Activated CD4-positive, alpha-beta T cell treated with anti-CD3 and anti-CD28 coated beads, Interleukin-2, amount 10 ng/mL, durations not matched to agents 7 days and 5 days (primary cell): ENCODE measurements around the gene SAFB2. TPM values are rescaled to one million over a fixed set of nuclear protein-coding genes. Genes with fewer than 3 reads are reported as not detected.

Experiments
- CTCF ChIA-PET: fragments of 350-600 bp; sonication (Branson Sonifier 250); formaldehyde crosslinking; loops from one replicate; lab custom pipeline; 2021; ENCODE audit warnings: antibody characterized with exemption; lab: Charles Lee
- POLR2A ChIA-PET: fragments of 350-600 bp; sonication (Branson Sonifier 250); formaldehyde crosslinking; loops from one replicate; lab custom pipeline; 2021; ENCODE audit warnings: antibody characterized with exemption; lab: Charles Lee
- DNase-seq: peaks from one replicate; pipeline ENCODE4 v3.0.0-alpha.2; 2020
- H3K27ac Mint-ChIP-seq: one replicate; pipeline ENCODE4 v1.8.0; 2021; ENCODE audit warnings: mild to moderate bottlenecking, moderate library complexity, mixed read lengths
- H3K27me3 Mint-ChIP-seq: one replicate; pipeline ENCODE4 v1.8.0; 2021; ENCODE audit warnings: mixed read lengths
- H3K36me3 Mint-ChIP-seq: one replicate; pipeline ENCODE4 v1.8.0; 2021; ENCODE audit warnings: low read depth, mixed read lengths
- H3K4me1 Mint-ChIP-seq: one replicate; pipeline ENCODE4 v1.8.0; 2021; ENCODE audit warnings: mixed read lengths
- H3K4me3 Mint-ChIP-seq: one replicate; pipeline ENCODE4 v1.8.0; 2021; ENCODE audit warnings: mild to moderate bottlenecking, moderate library complexity, mixed read lengths
- H3K9me3 Mint-ChIP-seq: one replicate; pipeline ENCODE4 v1.8.0; 2021; ENCODE audit warnings: mixed read lengths
- total RNA-seq, 2 experiments: library from RNA; stranded (reverse); gene quantifications; one replicate each; pipeline ENCODE4 v1.2.3, GENCODE V29; 2021

Gene SAFB2
- total RNA-seq, 2 experiments from 2014 or later = 81.0 to 99.6 TPM

GRCh38 chr19:5562280-5562679, 60.3 kb downstream of the SAFB2 start:
- no peaks in the 10 kb centered on the region for H3K36me3 Mint-ChIP-seq
- H3K4me1 Mint-ChIP-seq = no peaks in the 10 kb centered on the region
- peaks cover 3% of the 10 kb centered on the region for H3K27me3 Mint-ChIP-seq
- CTCF ChIA-PET = no interaction called here
- peaks cover 13% of the 10 kb centered on the region for H3K9me3 Mint-ChIP-seq
- POLR2A ChIA-PET = no interaction called here
- no peak for DNase-seq
- no peak overlapping the region for H3K27ac Mint-ChIP-seq
- no peak overlapping the region for H3K4me3 Mint-ChIP-seq

GRCh38 chr19:5561559-5561958, 61.0 kb downstream of the SAFB2 start:
- Mint-ChIP-seq H3K9me3 (peaks cover 13% of the 10 kb centered on the region), H3K27me3 (peaks cover 3% of the 10 kb centered on the region), H3K27ac (no peak overlapping the region), H3K36me3 (no peaks in the 10 kb centered on the region), H3K4me1 (no peaks in the 10 kb centered on the region), H3K4me3 (no peak overlapping the region)
- DNase-seq = no peak
- POLR2A ChIA-PET = no interaction called here
- CTCF ChIA-PET = no interaction called here

GRCh38 chr19:5560156-5560555, 62.4 kb downstream of the SAFB2 start:
- POLR2A ChIA-PET = no interaction called here

GRCh38 chr19:5559804-5560133, 62.8 kb downstream of the SAFB2 start:
- ChIA-PET POLR2A (no interaction called here), CTCF (no interaction called here)
- H3K4me3 Mint-ChIP-seq = no peak overlapping the region
- H3K27ac Mint-ChIP-seq = no peak overlapping the region
- H3K27me3 Mint-ChIP-seq = no peaks in the 10 kb centered on the region
- no peaks in the 10 kb centered on the region for H3K4me1 Mint-ChIP-seq
- no peaks in the 10 kb centered on the region for H3K36me3 Mint-ChIP-seq
- H3K9me3 Mint-ChIP-seq = peaks cover 13% of the 10 kb centered on the region
- no peak for DNase-seq

More at GRCh38 chr19:5560156-5560555, 62.4 kb downstream of the SAFB2 start:
- Mint-ChIP-seq H3K36me3 (no peaks in the 10 kb centered on the region), H3K4me1 (no peaks in the 10 kb centered on the region), H3K27me3 (peaks cover under 1% of the 10 kb centered on the region), H3K4me3 (no peak overlapping the region), H3K9me3 (peaks cover 13% of the 10 kb centered on the region), H3K27ac (no peak overlapping the region)
- CTCF ChIA-PET = no interaction called here
- DNase-seq = no peak

GRCh38 chr19:5558101-5558621, 64.4 kb downstream of the SAFB2 start:
- no peak overlapping the region for H3K4me3 Mint-ChIP-seq
- no peaks in the 10 kb centered on the region for H3K27me3 Mint-ChIP-seq
- H3K4me1 Mint-ChIP-seq = no peaks in the 10 kb centered on the region
- no peaks in the 10 kb centered on the region for H3K36me3 Mint-ChIP-seq
- ChIA-PET POLR2A (no interaction called here), CTCF (no interaction called here)
- peaks cover 13% of the 10 kb centered on the region for H3K9me3 Mint-ChIP-seq
- H3K27ac Mint-ChIP-seq = no peak overlapping the region
- DNase-seq = no peak

GRCh38 chr19:5557691-5558090, 64.9 kb downstream of the SAFB2 start:
- Mint-ChIP-seq H3K36me3 (no peaks in the 10 kb centered on the region), H3K9me3 (peaks cover 13% of the 10 kb centered on the region), H3K4me3 (no peak overlapping the region), H3K27me3 (no peaks in the 10 kb centered on the region), H3K27ac (no peak overlapping the region), H3K4me1 (no peaks in the 10 kb centered on the region)
- ChIA-PET CTCF (no interaction called here), POLR2A (no interaction called here)
- DNase-seq = no peak

GRCh38 chr19:5554828-5555227, 67.7 kb downstream of the SAFB2 start:
- H3K27me3 Mint-ChIP-seq = no peaks in the 10 kb centered on the region
- H3K4me3 Mint-ChIP-seq = no peak overlapping the region
- H3K27ac Mint-ChIP-seq = no peak overlapping the region
- POLR2A ChIA-PET = no interaction called here
- H3K36me3 Mint-ChIP-seq = no peaks in the 10 kb centered on the region
- H3K9me3 Mint-ChIP-seq = no peaks in the 10 kb centered on the region
- DNase-seq = no peak
- CTCF ChIA-PET = no interaction called here
- no peaks in the 10 kb centered on the region for H3K4me1 Mint-ChIP-seq

- H3K36me3 Mint-ChIP-seq = no peaks in the 10 kb centered on the region
- H3K27me3 Mint-ChIP-seq = no peaks in the 10 kb centered on the region
- POLR2A ChIA-PET = no interaction called here
- H3K27ac Mint-ChIP-seq = no peak overlapping the region
- no peak overlapping the region for H3K4me3 Mint-ChIP-seq
- CTCF ChIA-PET = no interaction called here
- no peaks in the 10 kb centered on the region for H3K4me1 Mint-ChIP-seq
- H3K9me3 Mint-ChIP-seq = no peaks in the 10 kb centered on the region
- DNase-seq = no peak
These were observed 68.7 kb downstream of the SAFB2 start for GRCh38 chr19:5553892-5554291.

- H3K27ac Mint-ChIP-seq = no peak overlapping the region
- POLR2A ChIA-PET = interaction anchor here (0.7 kb wide), 1 partner anchor 79 kb away, joined by 3 read pairs; no protein-coding TSS in a partner anchor
- H3K27me3 Mint-ChIP-seq = peaks cover 3% of the 10 kb centered on the region
- no peak overlapping the region for H3K4me3 Mint-ChIP-seq
- H3K9me3 Mint-ChIP-seq = no peaks in the 10 kb centered on the region
- peaks cover 3% of the 10 kb centered on the region for H3K4me1 Mint-ChIP-seq
- DNase-seq = peak; percentile 21
- H3K36me3 Mint-ChIP-seq = no peaks in the 10 kb centered on the region
- CTCF ChIA-PET = interaction anchor here (1.0 to 1.3 kb wide), 2 partner anchors 13 to 16 kb away, joined by 3 read pairs; no protein-coding TSS in a partner anchor
These were observed 74.7 kb downstream of the SAFB2 start for GRCh38 chr19:5547881-5548280.

GRCh38 chr19:5545984-5546383, 76.6 kb downstream of the SAFB2 start:
- ChIA-PET POLR2A (no interaction called here), CTCF (no interaction called here)
- Mint-ChIP-seq H3K27me3 (peaks cover 3% of the 10 kb centered on the region), H3K4me3 (no peak overlapping the region), H3K4me1 (peaks cover 3% of the 10 kb centered on the region), H3K9me3 (no peaks in the 10 kb centered on the region), H3K27ac (peak overlapping the region; percentile 38), H3K36me3 (no peaks in the 10 kb centered on the region)
- no peak for DNase-seq

GRCh38 chr19:5545051-5545450, 77.5 kb downstream of the SAFB2 start:
- POLR2A ChIA-PET = no interaction called here
- H3K9me3 Mint-ChIP-seq = no peaks in the 10 kb centered on the region
- H3K27ac Mint-ChIP-seq = no peak overlapping the region
- no peaks in the 10 kb centered on the region for H3K36me3 Mint-ChIP-seq
- peaks cover 3% of the 10 kb centered on the region for H3K27me3 Mint-ChIP-seq
- no peak overlapping the region for H3K4me3 Mint-ChIP-seq
- peaks cover 3% of the 10 kb centered on the region for H3K4me1 Mint-ChIP-seq
- CTCF ChIA-PET = no interaction called here
- no peak for DNase-seq

GRCh38 chr19:5542665-5543064, 79.9 kb downstream of the SAFB2 start:
- POLR2A ChIA-PET = interaction anchor here (0.6 kb wide), 1 partner anchor 73 kb away, joined by 5 read pairs; no protein-coding TSS in a partner anchor
- Mint-ChIP-seq H3K9me3 (no peaks in the 10 kb centered on the region), H3K4me3 (no peak overlapping the region), H3K36me3 (no peaks in the 10 kb centered on the region), H3K4me1 (no peaks in the 10 kb centered on the region), H3K27me3 (no peaks in the 10 kb centered on the region), H3K27ac (no peak overlapping the region)
- DNase-seq = no peak
- CTCF ChIA-PET = no interaction called here

- H3K9me3 Mint-ChIP-seq = no peaks in the 10 kb centered on the region
- no peaks in the 10 kb centered on the region for H3K36me3 Mint-ChIP-seq
- H3K27me3 Mint-ChIP-seq = no peaks in the 10 kb centered on the region
- ChIA-PET CTCF (no interaction called here), POLR2A (no interaction called here)
- no peaks in the 10 kb centered on the region for H3K4me1 Mint-ChIP-seq
- no peak overlapping the region for H3K27ac Mint-ChIP-seq
- no peak for DNase-seq
- no peak overlapping the region for H3K4me3 Mint-ChIP-seq
These were observed 81.1 kb downstream of the SAFB2 start for GRCh38 chr19:5541456-5541855.

- Mint-ChIP-seq H3K9me3 (peaks cover 5% of the 10 kb centered on the region), H3K4me3 (no peak overlapping the region), H3K27me3 (peaks cover 5% of the 10 kb centered on the region), H3K27ac (no peak overlapping the region), H3K4me1 (no peaks in the 10 kb centered on the region), H3K36me3 (no peaks in the 10 kb centered on the region)
- no peak for DNase-seq
- POLR2A ChIA-PET = no interaction called here
- CTCF ChIA-PET = no interaction called here
These were observed 82.4 kb downstream of the SAFB2 start for GRCh38 chr19:5540208-5540607.
